Prostate gland (tissue), 2 donors: ENCODE measurements around the gene TAF1C.

Experiments used
- POLR2A ChIP-seq: fragments of 450-650 bp; IDR thresholded peaks from one replicate; pipeline ENCODE4 v1.6.1; 2016; ENCODE audit warnings: antibody characterized with exemption, mild to moderate bottlenecking
- TF ChIP-seq, protein P1 (sequence below), 4 experiments: fragments of 200-600 bp in 2 of 4; fragments of 450-650 bp in 2 of 4; sonication (generic) in 2 of 4; IDR thresholded peaks; 1 replicate in 3 of 4; 2 replicates in 1 of 4; pipeline ENCODE4 v1.5.1; 2016 to 2019; ENCODE audit warnings: antibody characterized with exemption in 4 of 4, mild to moderate bottlenecking in 2 of 4, moderate library complexity in 2 of 4

DNA sequence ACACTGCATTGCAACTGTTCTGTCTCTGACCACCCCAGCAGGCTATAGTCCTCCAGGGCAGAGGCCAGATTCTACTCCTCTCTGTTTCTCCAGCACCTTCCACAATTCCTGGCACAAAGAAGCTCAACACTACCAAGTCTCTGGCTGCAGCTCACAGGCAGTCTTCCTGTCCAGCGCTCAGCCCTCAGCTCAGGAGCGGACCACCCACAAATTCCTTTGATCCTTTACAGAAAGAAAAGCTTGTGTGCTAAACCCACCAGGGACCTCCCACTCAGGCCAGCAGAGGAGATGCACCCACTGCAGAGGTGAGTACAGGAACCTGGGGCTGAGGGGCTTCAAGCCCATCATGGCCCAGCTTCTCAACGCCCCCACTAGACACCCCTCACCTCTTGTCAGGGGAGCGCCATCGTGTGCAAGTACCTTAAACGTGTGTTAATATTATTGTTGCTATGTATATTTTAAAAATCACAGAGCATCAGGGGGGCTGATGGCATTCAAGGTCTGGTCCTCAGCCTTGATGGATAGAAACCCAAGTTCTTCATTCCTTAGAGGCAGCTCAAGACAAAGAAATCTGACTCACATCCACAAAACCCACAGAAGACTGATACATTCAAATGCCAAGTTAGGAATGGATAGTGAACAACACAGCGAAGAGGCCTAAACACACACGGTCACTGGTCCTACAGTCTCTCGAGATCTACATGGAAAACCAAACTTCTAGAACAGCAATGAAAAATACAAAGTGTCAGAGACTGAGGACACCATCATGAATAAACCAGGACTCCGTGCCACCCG lies 50.3 kb downstream of the TAF1C start:
- TF ChIP-seq, protein P1, sequence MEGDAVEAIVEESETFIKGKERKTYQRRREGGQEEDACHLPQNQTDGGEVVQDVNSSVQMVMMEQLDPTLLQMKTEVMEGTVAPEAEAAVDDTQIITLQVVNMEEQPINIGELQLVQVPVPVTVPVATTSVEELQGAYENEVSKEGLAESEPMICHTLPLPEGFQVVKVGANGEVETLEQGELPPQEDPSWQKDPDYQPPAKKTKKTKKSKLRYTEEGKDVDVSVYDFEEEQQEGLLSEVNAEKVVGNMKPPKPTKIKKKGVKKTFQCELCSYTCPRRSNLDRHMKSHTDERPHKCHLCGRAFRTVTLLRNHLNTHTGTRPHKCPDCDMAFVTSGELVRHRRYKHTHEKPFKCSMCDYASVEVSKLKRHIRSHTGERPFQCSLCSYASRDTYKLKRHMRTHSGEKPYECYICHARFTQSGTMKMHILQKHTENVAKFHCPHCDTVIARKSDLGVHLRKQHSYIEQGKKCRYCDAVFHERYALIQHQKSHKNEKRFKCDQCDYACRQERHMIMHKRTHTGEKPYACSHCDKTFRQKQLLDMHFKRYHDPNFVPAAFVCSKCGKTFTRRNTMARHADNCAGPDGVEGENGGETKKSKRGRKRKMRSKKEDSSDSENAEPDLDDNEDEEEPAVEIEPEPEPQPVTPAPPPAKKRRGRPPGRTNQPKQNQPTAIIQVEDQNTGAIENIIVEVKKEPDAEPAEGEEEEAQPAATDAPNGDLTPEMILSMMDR (IDR thresholded peaks at IDR 0.05): no peak
- TF ChIP-seq POLR2A: no peak
